ENCODE data around the gene SERPINA10. TPM values are rescaled to one million over a fixed set of nuclear protein-coding genes. Genes with fewer than 3 reads are reported as not detected.
A peak's percentile ranks its signal among the peaks of the same experiment; 100 is the strongest.
"Not testable (repeated sequence)": the region's sequence is repeated elsewhere in the genome, so short reads cannot be mapped to it uniquely, and the experiment has no call there.

The SERPINA10 gene
- total RNA-seq, 2 donors from 2014 or later = not detected

- no peak overlapping the region for H3K9ac ChIP-seq (ENCODE audit: extremely low read depth, low read length, poor library complexity, severe bottlenecking)
- H3K36me3 Mint-ChIP-seq (ENCODE audit: low read depth) = no peaks in the 10 kb centered on the region
- 100% methylated on average over 1 of the region's 2 CpGs; no CpG with 5 or more reads in 1 of the 2 experiments for WGBS, 2 experiments (ENCODE audit: insufficient coverage in 1 of 2, insufficient read length in 1 of 2)
- peaks cover 7% of the 10 kb centered on the region for H3K4me1 Mint-ChIP-seq
- no peak overlapping the region for H3K4me3 Mint-ChIP-seq
- H3K27ac Mint-ChIP-seq = no peak overlapping the region
- H3K4me3 ChIP-seq (ENCODE audit: low read length) = no peak overlapping the region
- H3K27me3 Mint-ChIP-seq (ENCODE audit: insufficient read depth) = no peaks in the 10 kb centered on the region
- H3K4me1 ChIP-seq (ENCODE audit: control insufficient read depth, insufficient read depth, low read length) = peaks cover 3% of the 10 kb centered on the region
- no peak for TF ChIP-seq CTCF (conservative IDR thresholded peaks at IDR 0.05)
- no peaks in the 10 kb centered on the region for H3K27me3 ChIP-seq (ENCODE audit: control insufficient read depth, insufficient read depth, low read length, poor library complexity, severe bottlenecking)
- H3K9me3 Mint-ChIP-seq = no peaks in the 10 kb centered on the region
- DNase-seq = no peak
- no peaks in the 10 kb centered on the region for H3K36me3 ChIP-seq (ENCODE audit: control insufficient read depth, insufficient read depth, low read length)
- no peaks in the 10 kb centered on the region for H3K9me3 ChIP-seq (ENCODE audit: control insufficient read depth, low read length)
- H3K27ac ChIP-seq (ENCODE audit: low read depth, low read length) = no peak overlapping the region
These were observed 9.9 kb downstream of the SERPINA10 start for GRCh38 chr14:94282991-94283723.

GRCh38 chr14:94278731-94279130 is 14.3 kb downstream of the SERPINA10 start:
- Histone ChIP-seq H3K9me3 (ENCODE audit: control insufficient read depth, low read length) (no peaks in the 10 kb centered on the region), H3K36me3 (ENCODE audit: control insufficient read depth, insufficient read depth, low read length) (no peaks in the 10 kb centered on the region), H3K27me3 (ENCODE audit: control insufficient read depth, insufficient read depth, low read length, poor library complexity, severe bottlenecking) (peaks cover 9% of the 10 kb centered on the region), H3K4me1 (ENCODE audit: control insufficient read depth, insufficient read depth, low read length) (peaks cover 8% of the 10 kb centered on the region), H3K9ac (ENCODE audit: extremely low read depth, low read length, poor library complexity, severe bottlenecking) (no peak overlapping the region), H3K4me3 (ENCODE audit: low read length) (no peak overlapping the region), H3K27ac (ENCODE audit: low read depth, low read length) (no peak overlapping the region)
- Mint-ChIP-seq H3K9me3 (peaks cover 3% of the 10 kb centered on the region), H3K27me3 (ENCODE audit: insufficient read depth) (peaks cover 5% of the 10 kb centered on the region), H3K36me3 (ENCODE audit: low read depth) (no peaks in the 10 kb centered on the region), H3K4me1 (peaks cover 15% of the 10 kb centered on the region), H3K27ac (peak overlapping the region; percentile 46), H3K4me3 (no peak overlapping the region)
- 74 to 90% methylated on average over 1 to 2 of the region's 2 CpGs for WGBS, 2 experiments (ENCODE audit: insufficient coverage in 1 of 2, insufficient read length in 1 of 2)
- no peak for DNase-seq
- no peak for TF ChIP-seq CTCF (conservative IDR thresholded peaks at IDR 0.05)

- peaks cover 17% of the 10 kb centered on the region for H3K4me1 Mint-ChIP-seq
- not testable (repeated sequence) for H3K27me3 ChIP-seq (ENCODE audit: control insufficient read depth, insufficient read depth, low read length, poor library complexity, severe bottlenecking); H3K9me3 ChIP-seq (ENCODE audit: control insufficient read depth, low read length); H3K4me1 ChIP-seq (ENCODE audit: control insufficient read depth, insufficient read depth, low read length); H3K27ac Mint-ChIP-seq; H3K27me3 Mint-ChIP-seq (ENCODE audit: insufficient read depth); H3K36me3 Mint-ChIP-seq (ENCODE audit: low read depth); H3K4me3 ChIP-seq (ENCODE audit: low read length); H3K36me3 ChIP-seq (ENCODE audit: control insufficient read depth, insufficient read depth, low read length); H3K27ac ChIP-seq (ENCODE audit: low read depth, low read length); H3K9me3 Mint-ChIP-seq; H3K4me3 Mint-ChIP-seq; DNase-seq; H3K9ac ChIP-seq (ENCODE audit: extremely low read depth, low read length, poor library complexity, severe bottlenecking)
- WGBS, 2 experiments (ENCODE audit: insufficient coverage in 1 of 2, insufficient read length in 1 of 2) = 89 to 92% methylated on average over 10 to 11 of the region's 11 CpGs
These were observed 16.0 kb downstream of the SERPINA10 start for GRCh38 chr14:94276898-94277561.
